GM12801 (cell line): ENCODE data around the gene TOM1.

Experiments
- TF ChIP-seq, protein P1 (sequence below): IDR thresholded peaks from one replicate; pipeline ENCODE4 v1.5.1; 2011; ENCODE audit warnings: control low read depth; ENCODE audit not compliant: insufficient read length; ENCODE audit errors: extremely low read depth

Gene TOM1

GRCh38 chr22:35326854-35327562, 27.3 kb downstream of the TOM1 start:
- TF ChIP-seq, protein P1, sequence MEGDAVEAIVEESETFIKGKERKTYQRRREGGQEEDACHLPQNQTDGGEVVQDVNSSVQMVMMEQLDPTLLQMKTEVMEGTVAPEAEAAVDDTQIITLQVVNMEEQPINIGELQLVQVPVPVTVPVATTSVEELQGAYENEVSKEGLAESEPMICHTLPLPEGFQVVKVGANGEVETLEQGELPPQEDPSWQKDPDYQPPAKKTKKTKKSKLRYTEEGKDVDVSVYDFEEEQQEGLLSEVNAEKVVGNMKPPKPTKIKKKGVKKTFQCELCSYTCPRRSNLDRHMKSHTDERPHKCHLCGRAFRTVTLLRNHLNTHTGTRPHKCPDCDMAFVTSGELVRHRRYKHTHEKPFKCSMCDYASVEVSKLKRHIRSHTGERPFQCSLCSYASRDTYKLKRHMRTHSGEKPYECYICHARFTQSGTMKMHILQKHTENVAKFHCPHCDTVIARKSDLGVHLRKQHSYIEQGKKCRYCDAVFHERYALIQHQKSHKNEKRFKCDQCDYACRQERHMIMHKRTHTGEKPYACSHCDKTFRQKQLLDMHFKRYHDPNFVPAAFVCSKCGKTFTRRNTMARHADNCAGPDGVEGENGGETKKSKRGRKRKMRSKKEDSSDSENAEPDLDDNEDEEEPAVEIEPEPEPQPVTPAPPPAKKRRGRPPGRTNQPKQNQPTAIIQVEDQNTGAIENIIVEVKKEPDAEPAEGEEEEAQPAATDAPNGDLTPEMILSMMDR: no peak

DNA sequence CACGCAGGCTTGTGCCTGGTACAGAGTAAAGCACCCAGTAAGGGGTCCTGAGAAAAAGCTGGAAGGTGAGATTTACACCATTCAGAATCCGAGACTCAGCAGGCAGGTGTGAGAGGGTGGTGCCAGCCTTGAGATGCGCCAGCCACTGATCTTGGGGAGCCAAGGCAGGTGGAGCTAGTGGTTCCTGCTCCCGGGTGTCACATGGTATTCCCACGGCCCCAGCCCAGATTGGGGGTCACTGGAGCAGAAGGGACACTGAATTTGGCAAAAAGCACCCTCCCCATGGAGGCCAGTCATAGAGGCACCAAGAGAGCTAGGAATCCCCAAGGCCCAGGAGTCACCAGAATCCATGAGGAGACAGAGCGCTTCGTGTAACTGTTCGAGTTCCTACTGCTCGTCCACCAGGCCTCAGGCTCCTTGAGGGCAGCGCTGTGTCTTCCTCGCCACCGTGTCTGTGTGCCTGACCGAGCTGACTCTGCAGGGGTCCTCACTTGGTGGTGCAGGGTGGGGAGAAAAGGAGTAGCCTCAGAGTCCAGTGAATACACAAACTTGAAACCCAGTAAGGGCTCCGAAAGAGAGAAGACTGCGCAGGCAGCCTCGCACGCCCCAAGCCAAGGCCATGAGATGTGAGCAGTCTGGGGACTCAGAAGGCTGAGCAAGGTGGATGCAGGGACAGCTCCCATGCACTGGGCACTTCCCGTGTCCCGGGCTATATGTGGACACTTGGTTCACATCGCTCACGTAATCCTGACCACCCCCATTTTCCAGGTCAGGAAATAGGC, 28.2 kb downstream of the TOM1 start:
- TF ChIP-seq, protein P1: no peak

- TF ChIP-seq, protein P1: no peak
Measured at GRCh38 chr22:35328472-35328885, 28.8 kb downstream of the TOM1 start.

DNA sequence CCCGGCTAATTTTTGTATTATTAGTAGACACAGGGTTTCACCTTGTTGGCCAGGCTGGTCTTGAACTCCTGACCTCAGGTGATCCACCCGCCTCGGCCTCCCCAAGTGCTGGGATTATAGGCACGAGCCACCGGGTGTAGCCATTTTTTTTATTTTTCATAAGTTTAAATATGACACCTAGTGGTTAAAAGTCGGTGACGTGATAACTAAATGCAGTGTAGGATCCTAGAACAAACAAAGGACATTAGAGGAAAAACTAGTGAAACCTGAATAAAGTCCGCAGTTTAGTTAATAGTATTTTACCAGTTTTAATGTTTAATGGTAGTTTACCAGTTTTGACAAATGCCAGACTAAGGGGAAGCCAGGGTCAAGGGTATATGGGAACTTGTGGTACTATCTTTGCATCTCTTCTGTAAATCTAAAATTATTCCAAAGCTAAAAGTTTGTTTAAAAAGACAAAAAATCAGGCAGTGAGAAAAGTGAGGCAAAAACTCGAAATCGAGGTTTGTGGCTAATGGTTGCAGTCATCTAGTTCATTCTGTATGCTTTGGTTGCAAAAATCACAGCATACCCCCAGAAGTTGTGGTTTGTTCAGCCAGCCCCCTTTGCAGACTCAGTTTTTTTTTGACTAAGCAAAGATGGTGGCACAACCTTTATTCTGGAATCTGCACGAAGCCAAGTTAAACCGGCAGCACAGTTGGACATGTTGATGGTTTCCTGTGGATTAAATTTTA, 29.6 kb downstream of the TOM1 start:
- TF ChIP-seq, protein P1: no peak

GRCh38 chr22:35330258-35330861, 30.7 kb downstream of the TOM1 start:
- TF ChIP-seq, protein P1: no peak

GRCh38 chr22:35332278-35332677, 32.6 kb downstream of the TOM1 start:
- TF ChIP-seq, protein P1: no peak

DNA sequence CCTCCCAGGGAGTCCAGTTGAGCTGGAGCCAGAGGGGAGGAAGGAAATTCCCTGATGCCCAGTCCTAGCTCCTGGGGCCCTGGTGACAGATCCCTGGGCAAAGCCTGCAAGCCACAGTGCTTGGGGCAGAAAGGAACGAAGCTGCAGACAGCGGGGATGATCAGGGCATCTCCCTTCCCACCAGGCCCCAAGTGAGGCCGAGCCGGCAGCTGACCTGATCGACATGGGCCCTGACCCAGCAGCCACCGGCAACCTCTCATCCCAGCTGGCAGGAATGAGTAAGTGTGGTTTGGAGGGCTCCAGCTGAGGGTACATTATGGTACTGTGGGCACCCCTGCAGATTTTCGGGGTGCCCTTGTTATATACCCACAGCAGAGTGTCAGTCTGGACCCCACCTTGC, 33.5 kb downstream of the TOM1 start:
- TF ChIP-seq, protein P1: no peak
